ENCODE results near the gene MICAL2.

DNA sequence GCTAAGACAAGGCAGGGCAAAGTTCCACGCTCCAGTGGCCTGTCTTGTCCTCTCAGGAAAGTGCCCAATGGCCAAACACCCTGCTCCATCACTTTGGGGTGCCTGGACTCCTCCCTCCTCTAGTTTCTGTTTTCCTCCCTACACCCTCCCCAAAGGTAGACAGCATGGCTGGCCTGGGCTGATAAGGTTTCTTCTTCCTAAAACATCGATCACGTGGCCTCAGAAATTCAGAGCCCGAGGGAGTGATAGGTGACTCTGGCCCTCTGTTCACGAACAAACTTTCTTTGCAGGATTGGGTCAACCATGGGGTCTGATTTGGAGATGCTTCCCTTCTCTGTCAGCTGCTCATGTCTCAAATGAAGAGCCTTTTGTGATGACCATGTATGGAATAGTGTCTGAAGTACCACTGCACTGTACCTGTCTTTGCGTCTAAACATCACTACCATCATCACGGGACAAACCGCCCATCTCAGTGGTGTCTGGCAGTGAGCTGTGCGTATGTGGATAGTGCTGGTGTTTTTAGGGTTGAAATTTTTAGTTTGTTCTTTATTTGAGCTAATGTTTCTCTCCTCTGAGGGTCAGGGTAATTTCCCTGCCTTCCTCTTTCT is 6.1 kb downstream of the MICAL2 start:
- TF ChIP-seq, protein P1, sequence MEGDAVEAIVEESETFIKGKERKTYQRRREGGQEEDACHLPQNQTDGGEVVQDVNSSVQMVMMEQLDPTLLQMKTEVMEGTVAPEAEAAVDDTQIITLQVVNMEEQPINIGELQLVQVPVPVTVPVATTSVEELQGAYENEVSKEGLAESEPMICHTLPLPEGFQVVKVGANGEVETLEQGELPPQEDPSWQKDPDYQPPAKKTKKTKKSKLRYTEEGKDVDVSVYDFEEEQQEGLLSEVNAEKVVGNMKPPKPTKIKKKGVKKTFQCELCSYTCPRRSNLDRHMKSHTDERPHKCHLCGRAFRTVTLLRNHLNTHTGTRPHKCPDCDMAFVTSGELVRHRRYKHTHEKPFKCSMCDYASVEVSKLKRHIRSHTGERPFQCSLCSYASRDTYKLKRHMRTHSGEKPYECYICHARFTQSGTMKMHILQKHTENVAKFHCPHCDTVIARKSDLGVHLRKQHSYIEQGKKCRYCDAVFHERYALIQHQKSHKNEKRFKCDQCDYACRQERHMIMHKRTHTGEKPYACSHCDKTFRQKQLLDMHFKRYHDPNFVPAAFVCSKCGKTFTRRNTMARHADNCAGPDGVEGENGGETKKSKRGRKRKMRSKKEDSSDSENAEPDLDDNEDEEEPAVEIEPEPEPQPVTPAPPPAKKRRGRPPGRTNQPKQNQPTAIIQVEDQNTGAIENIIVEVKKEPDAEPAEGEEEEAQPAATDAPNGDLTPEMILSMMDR (IDR thresholded peaks at IDR 0.05), result no peak
- TF ChIP-seq POLR2AphosphoS5 (IDR thresholded peaks at IDR 0.05), result no peak
